ENCODE results near the gene KLB. TPM values are rescaled to one million over a fixed set of nuclear protein-coding genes. Genes with fewer than 3 reads are reported as not detected.
"Not testable (repeated sequence)": the region's sequence is repeated elsewhere in the genome, so short reads cannot be mapped to it uniquely, and the experiment has no call there.

The KLB gene
- not detected in 2 replicates for total RNA-seq
- long read RNA-seq: 0 reads

DNA sequence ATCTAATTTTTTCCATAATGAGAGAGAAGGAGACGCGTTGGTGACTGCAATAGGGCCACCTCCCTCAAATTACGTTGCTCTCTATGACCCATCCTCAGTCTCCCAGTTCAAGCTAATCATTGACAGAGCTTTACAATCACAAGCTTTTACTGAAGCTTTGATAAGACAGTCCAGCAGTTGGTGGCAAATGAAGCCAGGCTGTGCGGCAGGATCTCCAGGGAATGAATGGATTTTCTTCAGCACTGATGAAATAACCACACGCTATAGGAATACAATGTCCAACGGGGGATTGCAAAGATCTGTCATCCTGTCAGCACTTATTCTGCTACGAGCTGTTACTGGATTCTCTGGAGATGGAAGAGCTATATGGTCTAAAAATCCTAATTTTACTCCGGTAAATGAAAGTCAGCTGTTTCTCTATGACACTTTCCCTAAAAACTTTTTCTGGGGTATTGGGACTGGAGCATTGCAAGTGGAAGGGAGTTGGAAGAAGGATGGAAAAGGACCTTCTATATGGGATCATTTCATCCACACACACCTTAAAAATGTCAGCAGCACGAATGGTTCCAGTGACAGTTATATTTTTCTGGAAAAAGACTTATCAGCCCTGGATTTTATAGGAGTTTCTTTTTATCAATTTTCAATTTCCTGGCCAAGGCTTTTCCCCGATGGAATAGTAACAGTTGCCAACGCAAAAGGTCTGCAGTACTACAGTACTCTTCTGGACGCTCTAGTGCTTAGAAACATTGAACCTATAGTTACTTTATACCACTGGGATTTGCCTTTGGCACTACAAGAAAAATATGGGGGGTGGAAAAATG lies at the start of gene KLB:
Gene KLB, plus strand, starts transcription at position 168 of the 821 bp plus-strand sequence. Its CDS starts 20 bp downstream, at position 188.
- no peak within 1 kb of the TSS for H3K4me3 Mint-ChIP-seq
- no peak within 1 kb of the TSS for H3K27ac Mint-ChIP-seq (ENCODE audit: unreplicated experiment)
- peaks cover 5% of the 10 kb centered on the region for H3K4me1 Mint-ChIP-seq
- peaks cover 4% of the 10 kb centered on the region for H3K27me3 Mint-ChIP-seq (ENCODE audit: low read depth)
- no peaks in the 10 kb centered on the region for H3K36me3 Mint-ChIP-seq (ENCODE audit: low read depth)
- DNase-seq (ENCODE audit: low read depth, low spot score): no peak
- TF ChIP-seq, protein P1, sequence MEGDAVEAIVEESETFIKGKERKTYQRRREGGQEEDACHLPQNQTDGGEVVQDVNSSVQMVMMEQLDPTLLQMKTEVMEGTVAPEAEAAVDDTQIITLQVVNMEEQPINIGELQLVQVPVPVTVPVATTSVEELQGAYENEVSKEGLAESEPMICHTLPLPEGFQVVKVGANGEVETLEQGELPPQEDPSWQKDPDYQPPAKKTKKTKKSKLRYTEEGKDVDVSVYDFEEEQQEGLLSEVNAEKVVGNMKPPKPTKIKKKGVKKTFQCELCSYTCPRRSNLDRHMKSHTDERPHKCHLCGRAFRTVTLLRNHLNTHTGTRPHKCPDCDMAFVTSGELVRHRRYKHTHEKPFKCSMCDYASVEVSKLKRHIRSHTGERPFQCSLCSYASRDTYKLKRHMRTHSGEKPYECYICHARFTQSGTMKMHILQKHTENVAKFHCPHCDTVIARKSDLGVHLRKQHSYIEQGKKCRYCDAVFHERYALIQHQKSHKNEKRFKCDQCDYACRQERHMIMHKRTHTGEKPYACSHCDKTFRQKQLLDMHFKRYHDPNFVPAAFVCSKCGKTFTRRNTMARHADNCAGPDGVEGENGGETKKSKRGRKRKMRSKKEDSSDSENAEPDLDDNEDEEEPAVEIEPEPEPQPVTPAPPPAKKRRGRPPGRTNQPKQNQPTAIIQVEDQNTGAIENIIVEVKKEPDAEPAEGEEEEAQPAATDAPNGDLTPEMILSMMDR (conservative IDR thresholded peaks at IDR 0.05): no peak
- H3K9me3 Mint-ChIP-seq: no peaks in the 10 kb centered on the region

DNA sequence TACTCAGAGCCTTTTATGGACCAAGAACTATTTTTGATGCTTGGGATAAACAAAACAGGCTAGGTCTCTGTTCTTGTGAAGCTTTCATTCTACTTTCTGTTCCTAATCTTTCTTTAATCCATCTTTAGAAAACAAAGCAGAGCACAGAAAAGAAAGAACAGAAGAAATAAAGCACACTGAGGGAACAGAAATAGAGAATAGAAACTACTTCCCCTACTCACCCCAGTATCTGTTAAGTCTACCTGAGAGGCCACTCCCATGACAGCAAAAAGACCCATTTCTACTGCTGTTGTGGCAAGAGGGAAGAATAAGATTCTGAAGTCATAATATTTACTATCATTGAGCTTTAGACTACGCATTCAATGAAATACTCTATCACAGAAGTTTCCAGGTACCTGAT lies 49.7 kb upstream of the KLB start:
- Mint-ChIP-seq H3K27me3 (ENCODE audit: low read depth) (no peaks in the 10 kb centered on the region), H3K4me1 (peaks cover 11% of the 10 kb centered on the region), H3K36me3 (ENCODE audit: low read depth) (no peaks in the 10 kb centered on the region), H3K9me3 (no peaks in the 10 kb centered on the region), H3K4me3 (no peak overlapping the region), H3K27ac (ENCODE audit: unreplicated experiment) (no peak overlapping the region)
- TF ChIP-seq, protein P1 (conservative IDR thresholded peaks at IDR 0.05): no peak
- DNase-seq (ENCODE audit: low read depth, low spot score): no peak

GRCh38 chr4:39360611-39361010 lies 46.1 kb upstream of the KLB start:
- not testable (repeated sequence) for H3K27ac Mint-ChIP-seq (ENCODE audit: unreplicated experiment); H3K9me3 Mint-ChIP-seq; H3K4me3 Mint-ChIP-seq; DNase-seq (ENCODE audit: low read depth, low spot score); H3K27me3 Mint-ChIP-seq (ENCODE audit: low read depth); H3K36me3 Mint-ChIP-seq (ENCODE audit: low read depth)
- peaks cover 22% of the 10 kb centered on the region for H3K4me1 Mint-ChIP-seq

DNA sequence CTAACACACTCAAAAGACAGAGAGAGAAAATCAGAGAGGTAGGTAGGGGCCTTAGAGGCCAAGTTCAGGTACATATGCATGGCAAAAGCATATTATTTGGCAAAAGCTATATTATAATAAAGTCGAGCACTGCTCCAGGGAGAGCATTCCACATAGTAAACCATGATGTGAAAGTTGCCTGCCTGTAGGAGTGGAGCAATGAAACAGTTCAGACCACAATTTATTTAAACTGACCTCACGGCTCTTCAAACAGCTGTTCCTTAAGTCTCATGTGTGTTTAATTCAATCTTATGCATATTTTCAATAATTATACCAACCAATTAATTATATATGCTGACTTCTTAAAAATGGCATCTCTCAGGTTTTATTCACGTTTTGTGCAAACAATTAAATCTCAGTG lies 43.9 kb upstream of the KLB start:
- Mint-ChIP-seq H3K4me1 (peaks cover 25% of the 10 kb centered on the region), H3K27me3 (ENCODE audit: low read depth) (peaks cover 2% of the 10 kb centered on the region), H3K4me3 (peak overlapping the region; percentile 7), H3K36me3 (ENCODE audit: low read depth) (no peaks in the 10 kb centered on the region), H3K9me3 (no peaks in the 10 kb centered on the region), H3K27ac (ENCODE audit: unreplicated experiment) (no peak overlapping the region)
- DNase-seq (ENCODE audit: low read depth, low spot score): no peak
- TF ChIP-seq, protein P1 (conservative IDR thresholded peaks at IDR 0.05): no peak

GRCh38 chr4:39363773-39364393 lies 42.8 kb upstream of the KLB start:
- TF ChIP-seq, protein P1 (conservative IDR thresholded peaks at IDR 0.05): no peak
- Mint-ChIP-seq H3K9me3 (peaks cover 4% of the 10 kb centered on the region), H3K27ac (ENCODE audit: unreplicated experiment) (no peak overlapping the region), H3K4me3 (peak overlapping the region; percentile 82), H3K36me3 (ENCODE audit: low read depth) (no peaks in the 10 kb centered on the region), H3K27me3 (ENCODE audit: low read depth) (peaks cover 7% of the 10 kb centered on the region), H3K4me1 (peaks cover 25% of the 10 kb centered on the region)
- DNase-seq (ENCODE audit: low read depth, low spot score): no peak

DNA sequence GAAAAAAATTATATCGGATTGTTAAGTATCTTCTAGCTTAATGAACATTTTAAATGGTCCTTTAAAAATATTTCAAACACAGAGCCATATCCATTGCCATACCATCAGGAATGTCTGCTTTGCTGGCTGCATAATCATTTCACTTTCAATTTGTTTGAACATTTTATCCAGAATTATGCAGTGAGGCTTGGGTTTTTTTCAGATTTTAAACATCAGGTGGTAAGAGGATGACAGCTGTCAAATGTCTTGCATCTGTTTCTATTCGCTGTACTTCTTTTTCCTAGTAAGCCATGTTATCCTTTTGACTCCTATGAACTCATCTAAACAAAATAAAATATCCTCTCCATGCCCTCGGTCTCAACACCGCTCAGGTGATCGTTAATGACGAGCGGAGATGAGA lies 41.4 kb upstream of the KLB start:
- no peak for DNase-seq (ENCODE audit: low read depth, low spot score)
- Mint-ChIP-seq H3K9me3 (peaks cover 7% of the 10 kb centered on the region), H3K27me3 (ENCODE audit: low read depth) (peaks cover 14% of the 10 kb centered on the region), H3K4me1 (peaks cover 25% of the 10 kb centered on the region), H3K36me3 (ENCODE audit: low read depth) (peaks cover 3% of the 10 kb centered on the region), H3K4me3 (peak overlapping the region; percentile 97), H3K27ac (ENCODE audit: unreplicated experiment) (peak overlapping the region; percentile 98)
- TF ChIP-seq, protein P1 (conservative IDR thresholded peaks at IDR 0.05): no peak
